ENCODE data around the gene IVNS1ABP. TPM values are rescaled to one million over a fixed set of nuclear protein-coding genes. Genes with fewer than 3 reads are reported as not detected.
"Not testable (repeated sequence)": the region's sequence is repeated elsewhere in the genome, so short reads cannot be mapped to it uniquely, and the experiment has no call there.

The IVNS1ABP gene
- total RNA-seq, 1 experiment from 2014 or later, result 59.5 TPM

GRCh38 chr1:185337246-185337645, 20.2 kb upstream of the IVNS1ABP start:
- no peak for DNase-seq (ENCODE audit: extremely low read depth, low read depth)

DNA sequence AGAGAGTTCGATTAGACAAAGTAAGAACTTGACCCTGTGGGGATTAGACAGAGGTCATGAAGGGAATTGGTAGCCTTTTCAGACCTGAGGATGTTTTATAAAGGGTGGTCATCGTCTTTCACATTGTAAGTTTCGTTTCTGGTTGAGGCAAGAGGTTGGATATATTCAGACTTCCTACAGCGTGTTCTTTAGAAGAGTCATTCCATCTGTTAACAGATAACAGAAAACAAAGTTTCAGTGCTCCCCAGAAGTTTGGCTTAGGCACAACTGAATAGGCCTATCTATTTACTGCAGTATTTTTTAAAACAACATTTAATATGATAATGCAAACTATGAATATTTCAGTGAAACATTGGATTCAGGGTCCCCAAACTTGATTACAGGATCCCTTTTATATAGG, 17.1 kb upstream of the IVNS1ABP start:
- no peak for DNase-seq (ENCODE audit: extremely low read depth, low read depth)

GRCh38 chr1:185328255-185328654, 11.2 kb upstream of the IVNS1ABP start:
- no peak for DNase-seq (ENCODE audit: extremely low read depth, low read depth)

- no peak for DNase-seq (ENCODE audit: extremely low read depth, low read depth)
These were observed 8.4 kb upstream of the IVNS1ABP start for GRCh38 chr1:185325413-185325812.

- no peak for DNase-seq (ENCODE audit: extremely low read depth, low read depth)
These were observed 7.1 kb upstream of the IVNS1ABP start for GRCh38 chr1:185324118-185324517.

DNA sequence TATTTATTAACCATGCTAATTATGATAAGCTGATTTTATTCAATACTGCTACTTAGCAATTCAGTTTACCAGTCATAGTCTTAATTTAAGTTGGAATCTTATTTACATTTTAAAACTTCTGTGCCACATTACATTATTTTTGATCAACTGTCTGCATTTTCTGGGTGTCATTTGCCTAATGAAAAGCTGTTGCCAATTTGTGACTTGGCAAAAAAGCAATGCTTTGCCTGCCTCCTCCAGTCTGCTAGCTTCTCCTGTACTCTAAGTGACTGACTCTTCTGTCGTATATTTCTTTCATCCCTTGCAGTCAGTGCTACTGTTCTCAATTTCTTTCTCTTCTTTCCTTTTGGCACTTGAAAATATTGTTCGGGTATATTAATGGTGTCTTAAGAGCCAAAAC, 5.6 kb upstream of the IVNS1ABP start:
- DNase-seq (ENCODE audit: extremely low read depth, low read depth), result no peak

GRCh38 chr1:185321653-185322221, 4.7 kb upstream of the IVNS1ABP start:
- not testable (repeated sequence) for DNase-seq (ENCODE audit: extremely low read depth, low read depth)

DNA sequence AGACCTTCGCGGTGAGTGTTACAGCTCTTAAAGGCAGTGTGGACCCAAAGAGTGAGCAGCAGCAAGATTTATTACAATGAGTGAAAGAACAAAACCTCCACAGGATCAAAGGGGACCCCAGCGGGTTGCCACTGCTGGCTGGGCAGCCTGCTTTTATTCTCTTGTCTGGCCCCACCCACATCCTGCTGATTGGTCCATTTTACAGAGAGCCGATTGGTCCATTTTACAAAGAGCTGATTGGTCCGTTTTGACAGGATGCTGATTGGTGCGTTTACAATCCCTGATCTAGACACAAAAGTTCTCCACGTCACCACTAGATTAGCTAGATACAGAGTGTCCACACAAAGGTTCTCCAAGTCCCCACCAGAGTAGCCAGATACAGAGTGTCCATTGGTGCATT, 4.1 kb upstream of the IVNS1ABP start:
- not testable (repeated sequence) for DNase-seq (ENCODE audit: extremely low read depth, low read depth)

DNA sequence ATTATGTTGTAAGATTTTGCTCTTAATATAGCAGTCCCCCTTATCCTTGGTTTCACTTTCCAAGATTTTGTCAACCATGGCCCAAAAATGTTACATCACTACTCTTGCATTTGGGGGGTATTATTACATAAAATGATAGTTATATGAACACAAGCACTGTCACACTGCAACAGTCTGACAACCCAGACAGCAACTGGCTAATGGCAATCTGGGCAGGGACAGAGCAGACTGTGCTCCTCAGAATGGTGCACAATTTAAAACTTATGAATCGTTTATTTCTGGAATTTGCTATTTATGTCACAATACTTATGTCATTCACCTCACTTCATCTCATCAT, 2.1 kb upstream of the IVNS1ABP start:
- DNase-seq (ENCODE audit: extremely low read depth, low read depth), result no peak

GRCh38 chr1:185318431-185319138, 1.5 kb upstream of the IVNS1ABP start:
- no peak for DNase-seq (ENCODE audit: extremely low read depth, low read depth)

- peak; percentile 13 for DNase-seq (ENCODE audit: extremely low read depth, low read depth)
These were observed 855 bp upstream of the IVNS1ABP start for GRCh38 chr1:185317886-185318310.

- peak; percentile 88 for DNase-seq (ENCODE audit: extremely low read depth, low read depth)
These were observed 645 bp downstream of the IVNS1ABP start for GRCh38 chr1:185316163-185317033.

DNA sequence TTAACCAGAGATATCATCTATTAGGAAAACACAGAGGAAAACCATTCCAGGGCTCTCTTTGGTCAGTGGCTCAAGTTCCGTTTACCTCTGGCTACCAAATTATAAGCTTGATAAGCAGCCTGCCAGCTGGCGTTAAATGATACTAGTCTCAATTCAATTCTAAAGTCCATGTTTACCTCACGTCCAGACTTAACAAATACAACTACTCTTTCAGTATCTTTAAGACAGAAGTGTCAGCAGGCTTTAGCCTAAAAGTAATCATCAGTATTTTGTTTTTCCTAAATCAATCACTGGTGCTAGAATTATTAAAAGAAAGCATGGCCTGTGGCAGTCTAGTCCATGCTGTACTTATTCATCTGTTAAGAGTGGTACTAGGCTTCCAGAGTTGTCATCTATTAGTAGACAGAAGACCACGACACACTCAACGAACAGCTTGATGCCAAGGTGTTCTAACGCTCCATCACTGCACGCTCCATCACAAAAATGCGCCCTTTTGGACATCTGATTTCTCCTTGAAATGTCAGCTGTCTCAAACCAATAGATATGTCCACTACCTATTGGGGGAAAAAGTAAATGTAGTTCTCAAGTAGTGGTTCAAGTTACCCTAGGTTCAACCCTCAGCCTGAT, 1.5 kb downstream of the IVNS1ABP start:
- no peak for DNase-seq (ENCODE audit: extremely low read depth, low read depth)

GRCh38 chr1:185314411-185314810, 2.6 kb downstream of the IVNS1ABP start:
- no peak for DNase-seq (ENCODE audit: extremely low read depth, low read depth)

DNA sequence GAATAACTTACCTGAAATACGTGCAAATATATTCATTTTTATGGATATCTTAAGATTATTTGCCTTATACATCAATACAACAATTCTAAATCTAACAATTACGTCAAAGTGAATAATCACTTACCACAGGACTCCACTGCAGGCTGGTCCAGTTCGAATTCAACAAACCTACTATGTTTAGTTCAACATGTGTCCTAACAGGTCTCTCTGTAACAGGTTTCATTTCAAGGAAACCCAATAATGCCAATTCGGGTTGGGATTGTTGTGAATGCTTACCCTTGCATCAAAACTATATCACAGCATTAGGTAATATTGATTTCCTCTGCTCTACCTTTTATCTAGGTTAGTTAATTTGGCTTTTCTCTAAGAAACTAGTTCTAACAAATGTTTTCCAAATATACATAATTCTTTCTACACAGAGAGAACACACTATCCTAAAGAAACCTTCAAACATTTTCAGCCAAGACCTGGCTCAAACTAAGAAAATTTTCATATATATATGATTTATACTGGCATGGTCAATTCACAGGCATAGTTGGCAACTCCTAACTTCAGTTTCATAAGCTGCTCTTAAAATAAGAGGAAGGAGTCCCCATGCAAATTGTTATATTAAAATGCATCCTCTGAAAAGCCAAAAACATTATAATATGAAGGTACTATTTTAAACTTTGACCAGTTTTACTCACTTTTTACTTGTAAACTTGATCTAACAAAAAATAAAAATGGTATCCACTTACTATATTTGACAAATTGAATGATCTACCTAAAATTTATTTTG, 4.5 kb downstream of the IVNS1ABP start:
- no peak for DNase-seq (ENCODE audit: extremely low read depth, low read depth)

DNA sequence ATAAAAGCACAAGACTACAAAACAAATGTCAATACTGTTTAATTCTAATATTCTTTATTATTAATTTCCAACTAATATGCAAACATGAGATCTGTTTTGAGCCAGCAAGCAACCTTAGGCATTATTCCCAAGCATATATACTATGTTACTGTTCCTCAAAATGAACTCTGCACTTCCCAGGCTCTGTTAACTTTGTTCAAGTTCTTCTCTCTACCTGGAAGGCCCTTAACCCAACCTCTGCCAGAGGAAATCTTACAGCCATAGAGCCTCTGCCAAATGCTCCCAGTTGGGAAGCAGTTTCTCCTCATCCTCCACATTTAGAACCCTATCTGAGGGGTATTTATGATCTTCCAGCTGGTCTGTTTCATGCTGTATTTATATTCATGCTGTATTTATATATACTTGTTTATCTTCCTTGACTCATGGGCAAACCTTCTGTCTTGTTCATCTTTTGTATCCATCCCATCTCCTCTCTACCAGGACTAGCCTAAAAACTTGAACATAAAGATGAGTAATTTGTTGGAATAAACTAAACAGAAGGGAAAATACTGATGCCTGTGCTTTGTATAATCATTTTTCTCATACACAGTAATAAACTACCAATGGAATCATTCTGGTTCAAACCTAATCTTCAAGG, 5.3 kb downstream of the IVNS1ABP start:
- DNase-seq (ENCODE audit: extremely low read depth, low read depth), result no peak

GRCh38 chr1:185309566-185309965, 7.5 kb downstream of the IVNS1ABP start:
- DNase-seq (ENCODE audit: extremely low read depth, low read depth), result no peak

- DNase-seq (ENCODE audit: extremely low read depth, low read depth), result no peak
These were observed 8.9 kb downstream of the IVNS1ABP start for GRCh38 chr1:185308126-185308525.

- DNase-seq (ENCODE audit: extremely low read depth, low read depth), result no peak
These were observed 11.6 kb downstream of the IVNS1ABP start for GRCh38 chr1:185305419-185305818.

DNA sequence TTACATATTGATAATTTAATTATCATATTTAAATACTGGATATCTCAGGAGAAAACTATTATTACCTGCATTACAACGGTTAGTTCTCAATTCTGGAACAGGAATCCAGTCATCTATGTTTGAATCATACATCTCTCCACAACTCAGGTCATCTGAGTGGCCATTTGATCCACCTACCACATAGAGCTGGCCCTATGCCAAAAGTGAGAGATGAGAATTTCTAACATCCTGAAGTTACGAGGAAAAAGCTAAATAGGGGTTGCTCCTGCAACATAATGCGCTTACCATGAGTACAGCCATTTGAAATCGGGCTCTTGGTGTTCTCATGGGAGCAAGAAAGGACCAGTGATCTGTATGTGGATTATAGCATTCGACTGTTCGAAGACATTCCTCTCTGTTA, 16.9 kb downstream of the IVNS1ABP start:
- DNase-seq (ENCODE audit: extremely low read depth, low read depth), result no peak
